Activated gamma-delta T cell treated with Interleukin-2 at 50 U/mL for 16 hours (primary cell): Measurements from ENCODE around the gene TRIM56.
"Not testable (repeated sequence)": the region's sequence is repeated elsewhere in the genome, so short reads cannot be mapped to it uniquely, and the experiment has no call there.

Experiments
- DNase-seq: peaks from one replicate; pipeline ENCODE4 v3.0.0-alpha.2; 2020

Gene TRIM56

DNA sequence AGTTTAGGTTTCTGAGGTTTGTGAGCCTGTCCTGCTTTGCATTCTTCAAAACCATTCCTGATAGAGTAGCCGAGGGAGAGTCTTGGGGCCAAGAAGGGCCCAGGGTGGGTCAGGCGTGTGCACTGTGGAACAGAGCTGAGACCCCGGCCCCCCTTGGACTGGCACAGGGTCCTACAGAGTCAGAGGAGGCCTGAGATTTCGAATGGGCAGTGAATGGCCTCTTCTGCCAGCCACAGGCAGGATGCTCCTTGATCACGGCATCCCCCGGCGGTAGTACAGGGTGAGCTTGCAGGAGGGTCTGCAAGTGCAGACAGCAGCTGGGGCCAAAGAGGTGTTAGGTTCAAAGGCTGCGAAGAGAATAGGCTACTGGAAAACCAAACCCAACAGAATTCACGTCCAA, 4.6 kb downstream of the TRIM56 start:
- no peak for DNase-seq

DNA sequence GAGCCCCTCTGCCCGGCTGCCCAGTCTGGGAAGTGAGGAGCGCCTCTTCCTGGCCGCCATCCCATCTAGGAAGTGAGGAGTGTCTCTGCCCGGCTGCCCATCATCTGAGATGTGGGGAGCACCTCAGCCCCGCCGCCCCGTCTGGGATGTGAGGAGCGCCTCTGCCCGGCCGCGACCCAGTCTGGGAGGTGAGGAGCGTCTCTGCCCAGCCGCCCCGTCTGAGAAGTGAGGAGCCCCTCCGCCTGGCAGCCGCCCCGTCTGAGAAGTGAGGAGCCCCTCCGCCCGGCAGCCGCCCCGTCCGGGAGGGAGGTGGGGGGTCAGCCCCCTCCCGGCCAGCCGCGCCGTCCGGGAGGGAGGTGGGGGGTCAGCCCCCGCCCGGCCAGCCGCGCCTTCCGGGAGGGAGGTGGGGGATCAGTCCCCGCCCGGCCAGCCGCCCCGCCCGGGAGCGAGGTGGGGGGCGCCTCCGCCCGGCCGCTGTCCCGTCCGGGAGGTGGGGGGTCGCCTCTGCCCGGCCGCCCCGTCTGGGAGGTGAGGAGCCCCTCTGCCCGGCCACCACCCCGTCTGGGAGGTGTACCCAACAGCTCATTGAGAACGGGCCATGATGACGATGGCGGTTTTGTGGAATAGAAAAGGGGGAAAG, 7.1 kb downstream of the TRIM56 start:
- DNase-seq = not testable (repeated sequence)

DNA sequence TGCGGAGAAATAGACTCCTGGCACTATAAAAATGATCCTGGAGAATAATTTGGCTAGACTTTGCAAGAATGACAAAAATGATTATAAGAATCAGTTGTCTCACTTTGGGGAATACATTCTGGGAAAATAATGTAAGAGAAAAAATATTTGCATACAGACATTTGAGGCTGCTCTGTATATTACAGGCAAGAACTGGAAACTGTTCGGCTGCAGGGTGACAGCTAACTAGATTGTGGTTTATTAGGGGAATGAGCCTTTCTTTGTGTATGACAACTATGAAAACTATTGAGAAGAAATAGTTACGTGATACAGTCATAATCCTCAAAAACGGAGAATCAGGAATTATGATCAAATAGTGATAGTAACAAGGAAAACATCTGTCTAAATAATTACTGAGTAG, 8.6 kb downstream of the TRIM56 start:
- no peak for DNase-seq

DNA sequence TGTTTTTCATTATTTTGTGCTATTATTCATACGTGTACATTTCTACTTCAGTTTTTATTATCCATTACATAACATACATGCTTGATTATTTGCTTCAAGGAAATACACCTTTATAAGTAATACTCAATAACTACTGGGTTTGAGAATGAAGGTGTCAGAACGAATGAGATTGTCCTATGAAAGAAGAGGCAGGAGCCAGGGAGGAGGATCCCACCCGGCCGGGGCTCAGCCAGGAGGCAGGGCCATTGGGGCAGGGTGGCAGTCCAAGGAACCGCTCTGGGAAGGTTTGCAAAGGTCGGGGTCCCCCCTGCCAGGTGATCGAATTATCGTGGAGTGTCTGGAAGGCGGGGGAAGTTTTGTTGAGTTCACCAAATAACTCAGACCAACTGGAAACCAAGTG, 9.1 kb downstream of the TRIM56 start:
- DNase-seq = no peak

DNA sequence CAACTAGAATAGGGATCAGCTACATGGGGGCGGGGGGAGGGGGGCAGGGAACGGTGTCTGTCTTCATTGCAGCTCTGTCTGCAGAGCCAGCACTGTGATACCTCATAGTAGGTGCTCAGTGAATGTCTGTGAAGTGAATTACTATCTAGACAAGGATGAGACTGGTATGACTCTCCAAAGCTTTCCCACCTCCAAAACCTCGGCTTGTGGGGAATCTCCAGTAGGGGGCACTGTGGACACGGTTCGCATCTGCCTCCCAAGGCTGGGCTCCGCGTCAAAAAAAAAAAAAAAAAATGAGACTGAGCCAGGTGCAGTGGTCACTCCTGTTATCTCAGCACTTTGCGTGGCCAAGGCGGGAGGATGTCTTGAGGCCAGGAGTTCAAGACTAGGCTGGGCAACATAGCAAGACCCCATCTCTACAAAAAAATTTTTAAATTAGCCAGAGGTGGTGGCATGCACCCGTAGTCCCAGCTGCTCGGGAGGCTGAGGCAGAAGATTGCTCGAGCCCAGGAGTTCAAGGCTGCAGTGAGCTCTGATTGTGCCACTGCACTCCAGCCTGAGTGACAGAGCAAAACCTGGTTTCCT, 9.6 kb downstream of the TRIM56 start:
- DNase-seq = no peak

DNA sequence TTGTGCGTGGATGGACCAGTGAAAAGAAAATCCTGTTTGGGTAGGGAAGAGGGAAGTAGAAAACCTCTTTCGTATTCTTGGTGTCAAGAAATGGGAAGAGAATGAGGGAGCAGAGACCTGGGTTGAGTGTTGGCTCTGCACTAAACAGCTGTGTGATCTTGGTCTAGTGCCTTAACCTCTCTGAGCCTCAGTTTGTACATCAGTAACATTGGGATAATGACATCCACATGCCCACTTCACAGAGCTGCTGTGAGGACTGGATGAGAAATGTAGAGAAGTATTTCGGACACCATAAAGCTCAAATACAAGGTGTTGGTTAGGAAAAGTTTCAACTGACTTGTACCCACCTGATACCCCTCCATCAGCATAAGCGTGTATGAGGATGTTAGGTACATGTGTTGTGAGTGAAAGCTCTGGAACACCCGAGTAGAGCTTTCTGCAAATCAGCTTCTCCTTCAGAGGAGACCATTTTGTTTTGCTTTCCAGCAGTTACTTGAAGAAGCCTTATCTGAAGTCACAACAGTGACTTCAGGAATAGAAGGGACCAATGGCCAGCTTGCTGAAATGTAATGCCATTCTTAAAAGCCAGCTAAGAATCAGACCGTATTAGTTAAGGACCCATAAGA, 11.2 kb downstream of the TRIM56 start:
- DNase-seq = no peak

DNA sequence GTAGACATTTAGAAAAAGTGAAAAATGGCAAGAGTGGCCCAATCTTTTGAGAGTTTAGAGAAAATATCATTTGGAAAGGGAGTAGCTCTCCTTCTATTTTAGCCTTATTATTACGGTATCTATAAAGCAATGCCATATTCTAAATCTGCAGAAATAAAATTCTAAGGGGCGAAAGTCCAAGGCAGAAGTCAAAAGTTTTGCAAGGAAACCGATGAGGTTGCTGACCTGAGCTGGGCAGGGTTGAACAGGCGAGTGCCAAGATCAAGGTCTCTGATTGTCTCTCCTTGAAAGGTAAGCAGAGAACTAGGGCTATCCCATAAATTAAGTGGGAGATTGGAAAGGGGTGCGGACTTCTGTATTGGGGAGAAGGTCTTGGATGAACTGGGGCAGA, 11.7 kb downstream of the TRIM56 start:
- DNase-seq = no peak

DNA sequence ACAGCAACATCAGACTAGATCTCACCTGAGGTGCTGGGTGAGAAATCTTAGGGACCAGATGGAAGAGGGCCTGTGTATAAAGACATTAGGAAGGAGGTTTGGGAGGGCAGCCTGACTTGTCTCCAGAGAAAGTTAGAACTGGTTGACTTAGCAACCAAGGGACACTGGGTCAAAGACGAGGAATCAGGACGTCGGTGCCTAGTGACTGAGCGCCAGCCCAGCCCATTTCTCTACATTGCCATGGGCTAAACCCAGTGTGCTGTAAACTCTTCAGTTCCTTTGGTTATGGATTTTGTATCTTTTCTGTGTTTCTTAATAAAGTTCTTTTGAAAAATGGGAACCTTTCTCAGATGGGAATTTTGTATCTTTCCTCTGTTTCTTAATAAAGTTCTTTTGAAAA, 12.3 kb downstream of the TRIM56 start:
- no peak for DNase-seq

DNA sequence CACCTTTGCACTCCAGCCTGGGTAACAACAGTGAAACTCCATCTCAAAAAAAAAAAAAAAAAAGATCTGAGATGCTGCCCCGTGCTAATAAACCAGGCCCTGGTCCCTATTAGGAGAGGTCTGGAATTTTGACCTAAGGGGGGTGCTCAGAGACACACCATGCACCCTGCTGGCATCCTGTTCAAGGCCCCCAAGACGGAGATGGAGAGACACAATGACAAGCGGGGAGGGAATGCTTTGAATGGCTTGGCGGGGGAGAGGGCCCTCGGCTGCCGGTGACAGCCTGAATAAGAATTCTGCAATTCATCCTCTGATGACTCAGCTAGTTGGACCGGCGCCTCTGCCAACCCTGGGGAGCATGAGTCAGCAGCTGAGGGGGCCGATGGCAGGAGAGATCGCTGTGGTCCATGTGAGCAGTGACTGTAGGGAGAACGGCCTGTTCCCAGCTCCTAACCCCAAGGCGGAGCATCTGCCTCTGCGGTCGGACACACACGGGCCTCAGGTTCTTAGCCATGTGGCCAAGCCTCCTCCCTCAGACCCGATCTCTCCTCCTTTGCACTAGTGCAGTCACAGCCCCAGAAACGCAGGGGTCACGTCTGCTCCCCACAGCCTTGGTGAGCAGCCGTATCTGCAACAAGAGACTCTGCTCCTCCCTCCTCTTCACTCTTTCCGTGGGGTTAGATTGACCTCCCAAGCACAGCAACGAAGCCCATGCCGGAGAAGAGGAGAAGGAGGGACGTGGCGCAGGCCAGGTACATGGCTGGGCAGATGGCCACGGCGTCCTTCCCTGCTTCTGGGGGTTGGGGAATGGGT, 14.9 kb downstream of the TRIM56 start:
- DNase-seq = peak; percentile 42

DNA sequence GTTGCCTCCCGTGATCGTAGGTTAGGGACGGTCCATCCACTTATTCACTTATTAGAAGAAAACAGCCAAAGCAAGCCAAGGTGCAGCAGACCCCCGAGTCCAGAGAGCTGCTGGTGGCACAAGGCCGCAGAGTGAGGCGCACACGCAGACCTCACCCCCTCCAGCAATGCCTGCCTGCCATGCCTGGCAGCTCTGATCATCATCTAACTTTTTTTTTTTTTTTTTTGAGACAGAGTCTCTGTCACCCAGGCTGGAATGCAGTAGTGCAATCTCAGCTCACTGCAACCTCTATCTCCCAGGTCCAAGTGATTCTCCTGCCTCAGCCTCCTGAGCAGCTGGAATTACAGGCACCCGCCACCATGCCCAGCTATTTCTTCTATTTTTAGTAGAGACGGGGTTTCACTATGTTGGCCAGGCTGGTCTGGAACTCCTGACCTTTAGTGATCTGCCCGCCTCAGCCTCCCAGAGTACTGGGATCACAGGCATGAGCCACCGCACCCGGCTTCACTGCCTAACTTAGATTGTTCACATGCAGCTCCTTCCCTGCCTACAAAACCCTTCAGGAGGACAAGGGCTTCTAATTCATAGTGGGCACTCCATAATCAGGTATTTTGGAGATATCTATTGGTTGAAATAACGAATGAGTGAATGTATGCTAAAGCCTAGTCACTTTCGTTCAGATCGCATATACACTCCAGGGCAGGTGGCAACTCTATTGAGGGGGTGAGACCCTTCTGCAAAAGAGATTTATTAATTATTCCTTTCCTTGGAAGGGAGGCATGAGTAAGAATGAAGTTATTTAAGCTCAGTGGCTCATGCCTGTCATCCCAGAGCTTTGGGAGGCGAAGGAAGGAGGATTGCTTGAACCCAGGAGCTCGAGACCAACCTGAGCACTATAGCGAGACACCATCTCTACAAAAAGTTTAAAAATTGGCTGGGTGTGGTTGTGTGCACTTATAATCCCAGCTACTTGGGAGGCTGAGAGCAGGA, 15.9 kb downstream of the TRIM56 start:
- DNase-seq = no peak

DNA sequence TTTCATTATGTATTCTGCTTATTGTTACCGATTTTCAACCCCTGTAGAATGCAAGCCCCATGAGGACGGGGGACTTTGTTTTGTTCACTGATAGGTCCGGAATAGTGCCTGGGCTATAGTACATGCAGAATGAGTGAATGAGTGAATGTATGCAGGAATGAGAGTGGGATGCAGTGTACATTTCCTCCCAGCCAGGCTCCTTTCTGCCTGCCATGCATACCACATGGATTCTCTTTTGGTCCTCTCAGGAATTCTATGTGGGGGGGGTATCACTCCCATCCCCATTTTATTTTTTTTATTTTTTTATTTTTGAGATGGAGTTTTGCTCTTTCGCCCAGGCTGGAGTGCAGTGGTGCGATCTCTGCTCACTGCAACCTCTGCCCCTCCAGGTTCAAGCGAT, 16.7 kb downstream of the TRIM56 start:
- DNase-seq = no peak

DNA sequence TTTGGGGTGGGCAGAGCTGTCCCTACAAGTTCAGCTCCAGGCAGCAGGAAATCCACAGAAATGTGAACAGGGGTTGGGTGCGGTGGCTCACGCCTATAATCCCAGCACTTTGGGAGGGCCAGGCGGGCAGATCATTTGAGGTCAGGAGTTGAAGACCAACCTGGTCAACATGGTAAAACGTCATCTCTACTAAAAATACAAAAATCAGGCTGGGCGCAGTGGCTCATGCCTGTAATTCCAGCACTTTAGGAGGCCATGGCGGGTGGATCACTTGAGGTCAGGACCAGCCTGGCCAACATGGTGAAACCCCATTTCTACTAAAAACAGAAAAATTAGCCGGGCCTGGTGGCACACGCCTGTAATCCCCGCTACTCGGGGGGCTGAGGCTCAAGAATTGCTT, 18.4 kb downstream of the TRIM56 start:
- not testable (repeated sequence) for DNase-seq

DNA sequence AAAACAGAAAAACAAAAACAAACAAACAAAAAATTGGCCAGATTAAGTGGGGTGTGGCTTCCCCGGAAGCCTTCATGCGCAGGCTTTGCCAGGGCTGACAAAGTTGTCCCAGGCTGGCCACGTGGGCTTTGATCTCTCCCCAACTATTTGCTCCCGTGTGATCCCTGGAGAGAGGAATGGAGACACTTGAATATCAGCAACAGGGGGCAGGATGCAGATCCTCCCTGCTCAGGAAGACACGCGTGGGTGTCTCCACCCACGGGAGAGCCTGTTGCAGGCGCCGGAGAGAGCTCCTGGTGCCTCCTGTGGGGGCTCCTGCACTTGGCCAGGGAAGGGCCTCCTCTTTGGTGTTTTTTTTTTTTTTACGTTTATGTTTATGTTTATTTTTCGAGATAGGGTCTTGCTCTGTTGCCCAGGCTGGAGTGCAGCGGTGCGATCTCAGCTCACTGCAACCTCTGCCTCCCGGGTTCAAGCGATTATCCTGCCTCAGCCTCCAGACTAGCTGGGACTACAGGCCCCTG, 19.0 kb downstream of the TRIM56 start:
- DNase-seq = no peak

DNA sequence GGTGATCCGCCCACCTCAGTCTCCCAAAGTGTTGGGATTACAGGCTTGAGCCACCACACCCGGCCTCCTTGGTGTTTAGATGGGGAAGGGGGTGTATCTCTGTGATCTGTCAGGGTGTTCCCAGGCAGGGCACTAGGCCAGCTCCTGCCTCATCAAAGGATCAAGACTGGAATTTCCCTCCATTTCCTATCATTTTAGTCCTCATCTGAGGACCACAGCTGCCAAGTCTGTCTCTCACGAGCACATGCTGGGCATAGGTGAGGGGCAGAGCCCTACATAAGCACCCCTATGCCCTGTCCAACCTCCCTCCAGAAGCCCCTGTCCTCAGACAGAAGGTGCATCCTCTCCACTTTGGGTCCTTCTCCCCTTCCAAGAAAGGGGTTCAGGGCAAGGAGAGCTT, 19.5 kb downstream of the TRIM56 start:
- no peak for DNase-seq

DNA sequence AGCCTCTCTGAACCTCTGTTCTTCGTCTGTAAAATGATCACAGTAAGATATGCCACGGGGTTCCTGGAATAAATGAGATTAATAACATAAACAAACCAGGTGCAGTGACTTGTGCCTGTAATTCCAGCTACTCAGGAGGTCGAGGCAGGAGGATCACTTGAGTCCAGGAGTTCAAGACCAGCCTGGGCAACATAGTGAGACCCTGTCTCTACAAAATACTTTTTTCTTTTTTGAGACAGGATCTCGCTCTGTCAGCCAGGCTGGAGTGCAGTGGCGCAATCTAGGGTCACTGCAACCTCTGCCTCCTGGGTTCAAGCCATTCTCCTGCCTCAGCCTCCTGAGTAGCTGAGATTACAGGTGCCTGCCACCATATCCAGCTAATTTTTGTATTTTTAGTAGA, 20.0 kb downstream of the TRIM56 start:
- DNase-seq = not testable (repeated sequence)

DNA sequence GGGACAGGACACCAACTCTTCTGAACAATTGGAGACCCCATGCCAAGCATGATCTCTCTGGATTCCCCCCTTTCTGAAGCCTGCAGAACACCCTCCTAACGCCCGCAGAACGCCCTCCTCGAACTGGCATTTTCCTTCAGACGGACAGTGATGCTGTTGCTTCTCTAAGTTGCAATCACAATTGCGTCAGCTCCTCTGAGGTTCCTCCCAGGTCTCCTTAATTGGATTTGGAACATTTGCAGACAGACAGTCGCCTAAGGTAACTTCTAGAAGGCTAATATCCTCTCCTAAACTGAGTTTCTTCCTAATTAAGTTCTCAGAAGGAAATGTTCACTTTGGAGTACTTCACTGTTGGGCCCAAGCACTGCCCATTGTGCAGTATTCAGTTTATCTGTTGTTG, 21.1 kb downstream of the TRIM56 start:
- no peak for DNase-seq

DNA sequence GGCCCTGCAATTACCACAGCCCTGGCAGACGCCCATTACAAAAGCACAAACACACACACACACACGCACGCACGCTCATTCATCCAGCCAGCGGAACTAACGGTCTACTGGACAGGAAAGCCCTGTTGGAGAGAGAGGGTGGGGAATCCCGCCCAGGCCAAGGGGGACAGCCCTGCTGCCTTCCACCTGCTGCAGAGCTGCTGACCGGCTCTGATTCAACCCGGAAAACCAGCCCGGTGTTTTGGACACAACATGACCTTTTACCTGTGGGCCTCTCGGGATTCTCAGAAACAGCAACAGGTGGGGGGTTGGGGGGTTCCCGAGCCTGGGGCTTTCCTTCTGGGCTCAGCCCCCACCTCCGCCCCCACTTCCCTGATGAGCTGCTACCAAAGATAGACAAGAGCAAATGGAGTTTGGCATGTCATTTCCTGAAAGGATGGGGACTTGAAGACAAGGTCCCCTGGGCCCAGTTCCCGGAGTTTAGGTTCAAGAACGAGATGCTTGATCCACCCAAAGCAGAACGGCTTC, 23.1 kb downstream of the TRIM56 start:
- no peak for DNase-seq

DNA sequence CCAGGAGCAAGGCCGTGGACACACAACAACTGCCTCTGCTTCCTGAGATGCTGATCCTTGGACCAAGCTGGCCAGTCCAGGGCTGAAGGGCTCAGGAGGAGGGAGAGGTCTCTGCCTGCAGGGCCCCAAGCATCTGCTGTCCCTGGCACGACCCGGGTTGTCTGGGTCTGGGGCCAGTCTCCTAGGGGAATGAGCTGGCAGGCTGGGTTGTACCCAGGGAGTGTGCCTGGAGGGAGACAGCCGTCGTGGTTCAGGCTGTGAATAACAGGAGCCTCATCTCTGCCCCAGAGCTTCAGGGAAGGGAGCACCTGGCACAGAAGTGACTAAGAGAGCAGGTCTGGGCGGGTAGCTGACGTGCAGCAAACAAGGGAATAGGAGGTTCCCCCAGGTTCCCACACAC, 23.7 kb downstream of the TRIM56 start:
- no peak for DNase-seq

DNA sequence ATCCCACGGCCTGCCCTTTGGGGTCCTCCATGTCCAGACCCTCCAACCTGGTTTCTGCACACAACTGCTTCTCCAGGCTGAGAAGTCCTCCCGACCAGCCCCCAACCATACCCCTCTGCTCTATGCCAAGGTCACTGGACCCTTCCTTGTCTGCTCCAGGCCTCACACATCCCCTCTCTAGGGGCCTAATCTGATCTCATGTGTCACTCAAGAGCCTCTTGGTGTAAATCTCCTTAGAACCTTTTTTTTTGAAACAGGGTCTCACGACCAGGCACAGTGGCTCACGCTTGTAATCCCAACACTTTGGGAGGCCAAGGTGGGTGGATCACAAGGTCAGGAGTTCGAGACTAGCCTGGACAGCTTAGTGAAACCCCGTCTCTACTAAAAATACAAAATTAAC, 24.1 kb downstream of the TRIM56 start:
- no peak for DNase-seq

DNA sequence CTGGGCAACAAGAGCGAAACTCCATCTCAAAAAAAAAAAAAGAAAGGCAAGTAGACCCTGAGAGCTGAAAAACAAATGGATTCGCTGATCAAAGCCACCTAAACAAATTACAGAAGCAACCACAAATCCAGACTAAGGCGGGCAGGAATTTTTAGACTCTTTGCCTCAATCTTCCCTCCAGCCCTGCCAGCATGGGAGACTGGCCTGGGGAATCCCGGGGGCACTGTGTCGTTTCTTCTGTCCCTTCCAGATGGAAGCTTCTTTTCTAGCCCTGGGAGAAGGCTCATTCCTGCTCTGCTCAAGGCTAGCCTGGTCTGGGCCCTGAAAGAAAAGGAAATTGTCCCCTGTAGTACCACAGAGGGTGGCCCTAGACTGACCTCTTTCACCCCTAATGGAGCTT, 26.0 kb downstream of the TRIM56 start:
- DNase-seq = no peak

DNA sequence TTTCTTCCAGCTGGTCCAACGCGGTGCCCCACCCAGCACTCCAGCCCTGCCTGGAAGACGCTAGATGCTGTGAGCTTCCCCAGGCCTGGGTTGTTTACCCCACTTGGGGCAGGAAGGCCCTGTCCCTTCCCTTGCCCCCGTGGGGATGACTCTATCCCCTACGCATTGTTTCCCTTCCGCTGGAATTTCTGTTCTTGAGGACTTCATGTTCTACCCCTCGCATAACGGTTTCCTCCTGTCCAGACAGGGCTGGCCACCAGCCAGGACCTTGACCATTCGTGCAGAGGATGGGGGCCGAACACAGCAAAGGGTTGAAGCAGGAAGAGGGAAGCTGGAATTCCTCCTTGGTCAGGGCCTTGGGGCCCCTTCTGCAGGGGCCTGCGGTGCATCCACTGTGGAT, 27.0 kb downstream of the TRIM56 start:
- DNase-seq = no peak

DNA sequence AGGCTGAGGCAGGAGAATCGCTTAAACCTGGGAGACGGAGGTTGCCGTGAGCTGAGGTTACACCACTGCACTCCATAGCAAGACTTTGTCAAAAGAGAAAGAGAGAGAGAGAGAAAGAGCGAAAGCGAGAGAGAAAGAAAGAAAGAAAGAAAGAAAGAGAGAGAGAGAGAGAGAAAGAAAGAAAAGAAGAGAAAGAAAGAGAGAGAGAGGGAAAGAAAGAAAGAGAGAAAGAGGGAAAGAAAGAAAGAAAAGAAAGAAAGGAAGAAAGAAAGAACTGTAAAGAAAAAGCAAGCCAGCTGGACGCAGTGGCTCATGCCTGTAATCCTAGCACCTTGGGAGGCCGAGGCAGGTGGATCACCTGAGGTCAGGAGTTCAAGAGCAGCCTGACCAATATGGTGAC, 27.9 kb downstream of the TRIM56 start:
- not testable (repeated sequence) for DNase-seq
